AG04450 (cell line): ENCODE data around the gene PRSS3. TPM values are rescaled to one million over a fixed set of nuclear protein-coding genes. Genes with fewer than 3 reads are reported as not detected.
"Not testable (repeated sequence)": the region's sequence is repeated elsewhere in the genome, so short reads cannot be mapped to it uniquely, and the experiment has no call there.

Experiments used
- CTCF ChIA-PET: fragments of 300-600, 350-600 bp; formaldehyde crosslinking; extraction: SDS; loops from one replicate; lab custom pipeline; 2022; ENCODE audit warnings: antibody characterized with exemption, inconsistent platforms; lab: Charles Lee
- POLR2A ChIA-PET: fragments of 350-600 bp; formaldehyde crosslinking; extraction: SDS; loops from one replicate; lab custom pipeline; 2021; ENCODE audit warnings: antibody characterized with exemption, inconsistent platforms; lab: Yijun Ruan, JAX
- DNase-seq: peaks from one replicate; pipeline ENCODE4 v3.0.0-alpha.2; 2011; ENCODE audit warnings: low read depth, low spot score
- H3K27ac ChIP-seq: one replicate; pipeline ENCODE4 v1.5.1; 2012; ENCODE audit warnings: low read depth, low read length, control low read depth
- H3K27me3 ChIP-seq: one replicate; pipeline ENCODE4 v1.6.0; 2012; ENCODE audit warnings: low read length; ENCODE audit not compliant: control insufficient read depth, insufficient read depth
- H3K4me3 ChIP-seq: 2 replicates; pipeline ENCODE4 v1.5.1; 2011; ENCODE audit warnings: mild to moderate bottlenecking, low read depth, low read length, control low read depth
- H3K9me3 ChIP-seq: 2 replicates; pipeline ENCODE4 v1.5.1; 2012; ENCODE audit warnings: low read length; ENCODE audit not compliant: control insufficient read depth, insufficient read depth
- CTCF ChIP-seq: IDR thresholded peaks from 2 replicates; pipeline ENCODE4 v1.5.1; 2011; ENCODE audit warnings: low read depth, low read length, control low read depth, inconsistent platforms
- polyA plus RNA-seq: library from polyadenylated mRNA; depleted of rRNA; stranded (reverse); fragments of >200 nt; gene quantifications from 2 replicates; pipeline ENCODE4 v1.2.3, GENCODE V29; 2011; rRNA removed
- small RNA-seq: library from RNA; depleted of rRNA; stranded (forward); fragments of <200 nt; gene quantifications from one replicate; pipeline ENCODE3, GENCODE V24; 2012; ENCODE audit warnings: low read depth; ENCODE audit not compliant: insufficient read length

Gene PRSS3
- polyA plus RNA-seq, 1 experiment: 0.64 TPM

DNA sequence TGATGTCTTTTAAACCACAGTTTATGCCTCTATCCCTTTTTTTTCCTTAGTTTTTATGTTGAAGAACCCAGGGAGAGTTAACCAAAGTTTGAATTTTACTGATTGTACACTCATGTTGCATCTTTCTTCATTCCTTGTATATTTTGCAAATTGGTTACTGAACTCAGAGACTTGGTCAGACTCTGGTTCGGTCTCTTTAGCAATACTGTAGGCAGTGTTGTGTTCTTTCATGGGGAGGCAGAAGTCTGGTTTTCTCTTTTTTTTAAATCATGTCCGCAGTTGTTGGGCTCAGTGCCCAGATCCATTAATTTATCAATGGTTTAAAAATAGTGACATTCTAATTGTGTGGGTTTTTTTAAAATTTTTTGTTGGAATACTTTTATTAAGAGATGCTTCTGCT lies 45.0 kb downstream of the PRSS3 start:
- Histone ChIP-seq H3K27ac (no peak overlapping the region), H3K9me3 (no peaks in the 10 kb centered on the region; the same call in 1 of the 2 replicates), H3K27me3 (no peaks in the 10 kb centered on the region), H3K4me3 (no peak overlapping the region)
- POLR2A ChIA-PET: no interaction called here
- no peak for TF ChIP-seq CTCF
- DNase-seq: no peak
- CTCF ChIA-PET: interaction anchor here (1.5 kb wide), 1 partner anchor 62 kb away, joined by 3 read pairs; no protein-coding TSS in a partner anchor

- Histone ChIP-seq H3K9me3 (no peaks in the 10 kb centered on the region; the same call in 1 of the 2 replicates), H3K4me3 (no peak overlapping the region), H3K27me3 (no peaks in the 10 kb centered on the region), H3K27ac (no peak overlapping the region)
- no peak for DNase-seq
- ChIA-PET POLR2A (no interaction called here), CTCF (interaction anchor here (0.7 kb wide), 1 partner anchor 29 kb away, joined by 6 read pairs; no protein-coding TSS in a partner anchor)
- no peak for TF ChIP-seq CTCF
Observed at GRCh38 chr9:33843312-33843961, 48.1 kb downstream of the PRSS3 start.

DNA sequence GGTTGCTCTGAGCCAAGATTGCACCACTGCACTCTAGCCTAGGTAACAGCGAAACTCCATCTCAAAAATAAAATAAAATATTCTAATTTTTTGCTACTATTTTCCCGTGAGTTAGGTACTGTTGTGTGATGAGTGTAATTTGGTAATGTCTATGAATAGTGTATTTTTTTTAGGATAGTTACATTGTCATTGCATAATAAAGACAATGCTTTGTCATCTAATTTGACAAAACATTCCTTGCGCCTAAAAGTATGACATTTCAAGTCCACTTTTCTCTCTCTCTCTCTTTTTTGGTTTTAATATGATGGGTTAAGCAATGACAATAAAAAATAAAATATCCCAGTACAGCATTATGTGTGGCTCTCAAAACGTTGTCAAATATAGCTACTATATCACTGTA lies 50.9 kb downstream of the PRSS3 start:
- ChIA-PET CTCF (no interaction called here), POLR2A (no interaction called here)
- Histone ChIP-seq H3K9me3 (no peaks in the 10 kb centered on the region; the same call in 1 of the 2 replicates), H3K27me3 (no peaks in the 10 kb centered on the region), H3K27ac (no peak overlapping the region), H3K4me3 (no peak overlapping the region)
- TF ChIP-seq CTCF: no peak
- no peak for DNase-seq

DNA sequence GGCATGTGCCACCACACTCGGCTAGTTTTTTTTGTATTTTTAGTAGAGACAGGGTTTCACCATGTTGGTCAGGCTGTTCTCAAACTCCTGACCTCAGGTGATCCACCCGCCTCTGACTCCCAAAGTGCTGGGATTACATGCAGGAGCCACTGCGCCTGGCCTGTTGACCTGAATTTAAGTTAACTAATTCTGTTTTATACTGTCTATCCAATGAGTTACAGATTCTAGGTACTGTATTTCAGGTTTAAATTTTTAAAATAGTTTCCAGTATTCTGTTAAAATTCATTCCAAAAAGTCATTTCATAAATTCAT lies 52.5 kb downstream of the PRSS3 start:
- H3K4me3 ChIP-seq, H3K27ac ChIP-seq, DNase-seq, H3K27me3 ChIP-seq, CTCF ChIA-PET, POLR2A ChIA-PET, H3K9me3 ChIP-seq: not testable (repeated sequence)

Small RNAs within 50 kb of the gene (small RNA-seq; reads per million reads assigned to genes)
- not detected for gene RF00019

Other genes with a start within 250 kb of the PRSS3 start
- gene UBE2R2, start 21.6 kb downstream of the PRSS3 start, polyA plus RNA-seq: 38.8 and 42.2 TPM in 2 replicates